HG02840 (cell line): ENCODE measurements around the gene GHRHR.

ENCODE experiments used
- ATAC-seq: cut with Tn5 transposase; IDR thresholded peaks from one replicate; pipeline ENCODE4 v1.9.1; 2021; ENCODE audit warnings: mild to moderate bottlenecking, moderate library complexity, moderate number of reproducible peaks; ENCODE audit not compliant: unreplicated experiment, low FRiP score

GHRHR gene

DNA sequence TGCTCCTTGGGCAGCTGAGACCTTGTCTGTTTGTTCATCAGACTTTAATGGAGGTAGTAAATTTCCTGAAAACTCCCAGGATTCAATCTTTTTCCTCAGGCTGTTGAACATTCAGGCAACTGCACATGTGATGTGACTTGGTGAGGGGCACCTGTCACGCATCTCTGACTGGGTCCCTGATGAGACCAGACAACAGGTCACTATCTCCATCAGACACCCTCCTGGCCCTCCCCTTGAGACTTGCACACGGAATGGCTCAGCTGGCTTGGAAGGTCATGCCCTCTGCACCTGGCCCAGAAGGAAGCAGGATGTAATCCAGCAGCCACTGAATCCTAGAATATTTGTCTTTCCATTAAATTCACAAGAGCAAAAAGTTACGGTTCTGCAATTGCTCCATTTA lies 36.2 kb upstream of the GHRHR start:
- no peak for ATAC-seq

DNA sequence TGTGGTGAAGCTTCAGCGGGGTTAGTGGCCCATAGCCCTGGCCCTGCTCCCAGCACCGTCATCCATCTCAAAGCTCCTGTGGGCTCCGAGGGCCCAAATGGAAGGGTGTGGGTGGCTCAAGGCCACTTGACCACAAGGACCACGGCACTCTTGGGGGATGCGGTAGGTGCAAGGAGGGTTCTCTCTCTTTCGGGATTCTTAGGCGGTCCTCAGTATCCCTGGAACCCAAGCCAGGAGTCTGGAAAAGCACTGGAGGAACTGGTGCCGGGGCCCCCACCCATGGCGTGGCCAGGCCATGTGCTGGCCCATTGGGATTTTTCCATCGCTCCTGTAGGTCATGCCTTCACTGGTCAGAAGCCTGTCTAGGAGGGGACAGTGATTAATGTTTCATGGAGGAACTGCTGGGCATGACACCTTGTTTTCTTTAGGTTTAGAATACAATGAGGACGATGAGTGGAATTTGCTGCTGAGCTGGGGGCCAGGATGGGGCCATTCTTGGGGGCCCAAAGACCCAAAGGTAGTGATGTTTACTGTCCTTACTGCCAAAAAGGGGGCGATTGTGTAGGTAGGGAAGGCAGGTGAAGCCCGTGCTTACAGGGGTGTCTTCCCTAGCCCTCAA lies 35.4 kb upstream of the GHRHR start:
- no peak for ATAC-seq

DNA sequence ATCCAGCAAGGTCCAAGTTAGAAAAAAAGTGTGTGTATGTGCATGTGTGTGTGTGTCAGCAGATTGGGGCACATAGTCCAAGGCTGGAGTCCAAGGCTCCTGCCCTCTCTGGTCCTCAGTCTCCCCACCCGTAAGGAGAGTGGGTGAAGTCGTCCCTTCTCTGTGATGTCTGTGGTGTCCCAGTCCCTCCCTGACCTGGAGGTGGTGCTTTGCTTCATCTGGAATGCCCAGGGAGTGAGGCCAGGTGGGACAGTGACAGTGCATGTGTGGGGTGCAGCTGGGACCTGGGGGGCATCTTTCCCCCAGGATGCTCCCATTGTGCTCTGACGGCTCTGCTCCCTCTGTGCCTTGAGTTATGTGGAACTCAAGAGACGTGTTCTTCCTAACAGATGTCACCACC lies 34.1 kb upstream of the GHRHR start:
- ATAC-seq = no peak

DNA sequence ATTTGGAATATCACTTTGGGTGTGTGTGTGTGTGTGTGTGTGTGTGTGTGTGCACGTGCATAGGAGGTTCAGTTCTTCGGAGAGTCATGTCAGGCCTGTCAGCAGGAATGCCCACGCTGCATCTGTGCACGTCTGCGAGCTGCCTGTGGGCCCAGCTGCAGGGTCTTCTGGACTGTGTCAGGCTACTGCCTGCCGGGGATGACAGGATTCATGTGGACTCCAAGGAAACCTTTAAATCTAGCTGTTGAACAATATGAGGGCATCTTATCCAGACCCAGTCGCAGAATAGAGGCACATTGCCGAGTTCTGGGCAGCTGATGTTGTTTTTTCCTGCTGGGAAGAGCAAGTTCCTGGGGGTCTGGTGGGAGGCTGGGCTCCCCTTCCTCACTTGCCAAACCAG lies 33.1 kb upstream of the GHRHR start:
- ATAC-seq = no peak

DNA sequence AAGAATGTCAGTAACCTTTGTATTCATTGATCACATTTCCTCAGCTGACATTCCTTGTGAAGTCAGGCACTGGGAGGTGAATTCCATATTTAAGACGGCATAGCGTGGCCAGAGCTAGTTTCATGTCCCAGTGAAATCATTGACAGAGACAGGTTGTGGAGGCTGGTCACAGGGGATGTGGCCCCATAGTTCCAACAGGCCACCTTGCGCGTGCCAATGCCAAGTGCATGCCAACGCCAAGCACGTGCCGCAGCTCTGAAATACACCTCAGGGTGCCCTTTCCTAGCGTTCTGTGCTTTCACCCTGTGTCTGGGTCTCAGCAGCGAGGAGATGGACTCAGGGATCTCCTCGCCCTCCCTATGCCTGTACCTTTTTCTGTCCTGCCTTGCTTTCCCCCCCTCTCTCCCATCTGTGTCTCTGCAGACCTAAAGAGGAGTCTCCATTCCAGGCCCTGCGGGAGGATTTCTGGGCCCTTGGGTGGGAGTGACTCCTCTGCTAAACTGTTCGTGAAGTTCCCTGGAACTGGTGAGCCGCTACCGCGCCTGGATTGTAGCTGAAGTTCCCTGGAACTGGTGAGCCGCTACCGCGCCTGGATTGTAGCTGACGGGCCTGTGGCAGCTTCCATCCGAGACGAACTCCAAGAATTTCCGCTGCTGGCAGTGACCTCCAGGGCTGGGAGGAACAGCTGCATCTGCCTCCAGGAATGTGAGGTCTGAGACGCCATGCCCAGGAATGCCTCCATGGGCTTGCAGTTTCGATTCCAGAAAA lies 32.4 kb upstream of the GHRHR start:
- no peak for ATAC-seq

DNA sequence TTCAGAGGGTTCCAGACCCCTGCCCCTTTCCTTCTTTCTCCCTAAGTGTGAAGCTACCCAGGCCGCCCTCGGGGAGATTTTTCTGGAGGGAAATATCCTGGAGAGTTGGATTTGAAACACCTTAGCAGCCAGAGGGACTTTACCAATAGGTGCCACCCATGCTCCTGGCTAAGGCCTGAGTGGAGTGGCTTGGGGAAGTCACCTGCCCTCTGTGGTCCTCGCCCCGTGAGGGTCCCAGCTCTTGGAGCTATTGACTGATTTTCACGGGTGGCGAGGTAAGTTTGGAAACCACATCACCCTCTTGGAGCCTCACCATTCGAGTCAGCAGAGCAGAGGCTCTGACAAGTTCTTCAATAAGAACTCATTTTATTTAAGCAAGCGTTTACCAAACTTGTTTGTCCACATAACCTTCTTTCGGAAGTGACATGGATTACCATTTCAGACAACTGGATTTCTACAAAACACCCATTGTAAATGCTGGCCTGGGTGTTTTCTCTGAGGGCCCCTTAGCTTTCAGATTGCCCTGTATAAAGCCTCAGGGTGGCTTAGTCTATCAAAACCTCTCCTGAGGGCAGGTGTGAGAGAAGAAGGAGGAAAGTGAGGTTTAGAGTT lies 31.7 kb upstream of the GHRHR start:
- no peak for ATAC-seq

DNA sequence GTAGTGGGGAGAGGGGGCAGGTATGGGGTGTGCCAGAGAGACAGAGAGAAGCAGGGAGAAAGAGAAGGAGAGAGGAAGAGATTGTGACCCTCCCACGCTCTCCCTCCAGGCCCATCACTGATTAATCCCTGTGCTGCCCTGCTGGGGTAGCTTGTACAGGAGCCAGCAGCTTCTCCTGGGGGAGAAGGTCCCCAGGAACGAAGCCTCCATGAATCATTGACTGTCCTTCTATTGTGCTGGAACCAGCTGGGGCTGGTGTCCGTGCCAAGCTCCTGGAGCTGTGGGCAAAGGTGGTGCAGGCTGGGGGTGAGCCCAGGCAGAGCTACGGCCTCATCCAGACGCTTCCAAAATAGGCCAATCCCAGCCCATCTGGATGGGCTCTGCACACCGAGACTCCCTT lies 31.2 kb upstream of the GHRHR start:
- ATAC-seq = no peak

DNA sequence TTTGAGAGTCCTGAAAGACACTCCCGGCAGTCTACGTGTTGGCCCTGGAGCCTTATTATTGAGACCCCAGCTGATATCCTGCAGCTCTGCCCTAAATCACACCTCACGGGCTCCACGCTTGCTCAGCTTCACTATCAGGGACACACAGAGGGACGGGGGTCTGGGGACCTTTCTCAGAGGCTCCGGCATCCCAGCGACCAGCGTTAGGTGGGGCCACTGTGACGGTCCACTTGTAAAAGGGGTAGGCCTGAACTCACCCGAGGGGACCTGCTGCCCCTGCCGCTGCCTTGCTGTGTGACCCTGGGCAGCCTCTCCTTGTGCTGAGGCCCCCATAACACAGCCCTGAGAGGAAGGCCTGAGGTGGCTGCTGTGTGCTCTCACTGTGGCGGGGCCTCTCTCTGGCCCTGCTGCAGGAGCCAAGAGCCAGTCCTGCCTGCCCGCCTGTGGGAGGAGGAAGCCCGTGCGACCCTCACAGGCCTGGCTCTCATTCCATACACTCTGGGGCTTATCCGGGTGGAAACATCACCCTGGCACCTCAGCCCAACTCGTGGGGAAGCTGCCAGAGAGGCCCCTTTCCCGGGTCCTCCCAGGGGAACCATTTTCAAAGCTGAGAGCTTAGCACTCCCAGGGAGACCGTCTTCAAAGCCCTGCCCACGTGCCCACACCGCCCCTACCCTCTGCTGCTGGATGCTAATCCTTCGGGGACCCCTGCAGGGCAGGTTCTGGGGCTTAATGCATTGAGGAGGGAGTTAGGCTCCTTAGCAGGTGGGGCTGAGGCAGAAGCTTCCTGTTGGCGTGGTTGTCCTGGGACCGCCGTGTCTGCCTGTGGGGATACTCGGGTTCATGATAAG lies 30.4 kb upstream of the GHRHR start:
- ATAC-seq = no peak

DNA sequence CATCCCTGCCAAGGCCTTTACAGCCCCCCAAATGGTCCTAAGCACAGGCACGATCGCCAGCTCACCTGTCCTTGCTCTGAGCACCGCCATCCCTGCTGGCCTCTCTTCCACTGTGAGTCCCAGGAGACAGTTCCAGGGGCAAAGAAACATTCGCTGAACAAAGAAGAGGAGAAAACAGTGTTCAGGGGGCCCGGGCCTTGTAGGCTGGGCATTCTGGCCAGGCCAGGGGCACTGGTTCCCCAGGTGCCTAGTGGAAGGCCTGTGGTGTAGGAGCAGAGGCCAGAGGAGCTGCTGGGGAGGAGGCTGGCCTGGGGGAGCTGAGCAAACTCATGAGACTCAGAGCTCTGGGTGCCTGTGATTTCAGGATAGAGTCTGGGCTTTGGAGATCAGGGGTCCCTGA lies 29.5 kb upstream of the GHRHR start:
- no peak for ATAC-seq

DNA sequence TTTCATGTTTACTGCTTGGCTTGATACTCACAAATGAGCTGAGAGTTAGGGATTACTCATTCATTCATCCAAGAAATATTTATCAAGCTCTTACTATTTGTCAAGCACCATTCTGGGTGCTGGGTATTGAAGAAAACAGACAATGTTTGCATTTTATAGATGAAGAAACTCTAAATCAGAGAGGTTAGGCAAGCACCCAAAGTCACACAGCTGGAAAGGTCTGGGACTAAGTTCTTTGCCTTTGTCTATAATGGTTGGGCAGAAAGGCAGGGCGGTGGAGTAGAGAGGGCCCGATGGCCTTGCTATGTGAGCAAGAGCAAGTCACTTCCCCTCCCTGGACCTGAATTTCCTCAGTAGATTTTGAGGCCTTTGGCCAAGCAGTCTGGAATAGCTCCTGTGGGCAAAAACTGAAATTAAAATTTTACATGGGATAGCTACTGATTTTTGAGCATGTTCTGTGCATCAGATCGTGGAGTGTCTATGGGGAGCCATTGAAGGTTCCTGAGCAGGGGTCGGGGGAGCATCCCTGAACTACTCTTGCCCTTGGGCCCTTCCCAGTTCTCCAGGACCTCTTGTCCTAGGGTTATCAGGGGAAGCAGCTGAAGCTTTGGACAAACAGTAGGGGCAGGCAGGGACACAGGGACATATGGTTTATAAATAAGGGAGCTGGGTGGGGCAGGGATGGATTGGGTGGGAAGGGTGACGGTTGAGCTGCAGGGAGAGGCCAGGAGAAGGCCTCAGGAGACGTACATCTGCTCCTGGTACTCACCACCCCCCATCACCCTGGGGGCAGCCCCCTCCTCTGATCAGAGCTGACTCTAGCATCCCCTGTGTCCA lies 28.8 kb upstream of the GHRHR start:
- no peak for ATAC-seq

DNA sequence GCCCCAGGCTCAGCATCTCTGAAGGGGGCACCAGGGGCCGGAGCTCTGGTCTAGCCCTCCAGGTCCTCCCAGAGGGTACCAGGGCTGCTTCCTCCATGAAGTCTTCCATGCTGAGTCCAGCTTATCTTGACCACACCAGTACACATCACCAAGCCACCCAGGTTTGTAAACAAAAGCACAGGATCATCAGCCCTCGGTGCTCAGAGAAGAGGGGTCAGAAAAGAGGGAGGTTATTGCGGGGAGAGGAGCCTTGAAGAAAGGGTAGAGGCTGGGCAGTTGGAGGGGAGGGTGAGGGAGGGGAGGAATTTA lies 28.2 kb upstream of the GHRHR start:
- ATAC-seq = no peak

DNA sequence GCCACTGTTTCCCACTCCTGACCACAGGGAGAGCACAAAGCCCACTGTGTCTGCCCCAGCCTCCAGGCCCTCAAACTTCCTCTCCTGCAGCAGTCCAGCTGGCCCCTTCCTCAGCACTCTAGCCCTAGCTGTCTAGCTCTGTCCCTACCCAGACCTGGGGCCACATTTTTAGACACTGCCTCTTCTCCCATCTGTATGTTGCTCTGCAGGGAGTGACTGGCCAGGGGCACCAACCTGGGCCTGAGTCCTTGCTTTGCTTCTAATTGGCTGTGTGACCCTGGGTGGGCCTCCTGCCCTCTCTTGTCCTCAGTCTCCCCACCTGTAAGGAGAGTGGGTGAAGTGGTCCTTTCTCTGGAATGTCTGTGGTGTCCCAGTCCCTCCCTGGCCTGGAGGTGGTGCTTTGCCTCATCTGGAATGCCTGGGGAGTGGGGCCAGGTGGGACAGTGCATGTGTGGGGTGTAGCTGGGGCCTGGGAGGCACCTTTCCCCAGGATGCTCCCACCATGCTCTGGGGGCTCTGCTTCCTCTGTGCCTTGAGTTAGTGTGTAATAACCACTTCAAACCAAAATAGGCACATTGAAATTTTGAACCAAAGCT lies 27.0 kb upstream of the GHRHR start:
- no peak for ATAC-seq

DNA sequence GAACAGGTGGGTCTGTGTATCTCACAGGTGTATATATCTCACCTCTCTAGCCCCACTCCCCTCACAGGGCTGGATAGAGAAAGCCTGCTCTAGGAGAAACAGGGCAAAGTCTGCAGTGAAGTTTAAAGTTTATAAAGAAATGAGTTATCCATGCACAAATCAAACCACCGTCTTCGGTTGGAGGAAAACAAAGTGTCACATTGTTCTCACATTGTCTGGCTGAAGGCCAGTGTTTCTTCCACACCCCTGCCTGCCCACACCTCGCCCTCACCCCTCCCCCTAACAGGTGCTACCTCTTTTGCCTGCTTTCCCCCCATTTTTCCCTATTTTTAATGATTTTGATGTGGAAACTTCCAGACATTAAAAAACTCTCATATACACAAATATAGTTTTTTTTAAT lies 26.3 kb upstream of the GHRHR start:
- ATAC-seq = no peak

DNA sequence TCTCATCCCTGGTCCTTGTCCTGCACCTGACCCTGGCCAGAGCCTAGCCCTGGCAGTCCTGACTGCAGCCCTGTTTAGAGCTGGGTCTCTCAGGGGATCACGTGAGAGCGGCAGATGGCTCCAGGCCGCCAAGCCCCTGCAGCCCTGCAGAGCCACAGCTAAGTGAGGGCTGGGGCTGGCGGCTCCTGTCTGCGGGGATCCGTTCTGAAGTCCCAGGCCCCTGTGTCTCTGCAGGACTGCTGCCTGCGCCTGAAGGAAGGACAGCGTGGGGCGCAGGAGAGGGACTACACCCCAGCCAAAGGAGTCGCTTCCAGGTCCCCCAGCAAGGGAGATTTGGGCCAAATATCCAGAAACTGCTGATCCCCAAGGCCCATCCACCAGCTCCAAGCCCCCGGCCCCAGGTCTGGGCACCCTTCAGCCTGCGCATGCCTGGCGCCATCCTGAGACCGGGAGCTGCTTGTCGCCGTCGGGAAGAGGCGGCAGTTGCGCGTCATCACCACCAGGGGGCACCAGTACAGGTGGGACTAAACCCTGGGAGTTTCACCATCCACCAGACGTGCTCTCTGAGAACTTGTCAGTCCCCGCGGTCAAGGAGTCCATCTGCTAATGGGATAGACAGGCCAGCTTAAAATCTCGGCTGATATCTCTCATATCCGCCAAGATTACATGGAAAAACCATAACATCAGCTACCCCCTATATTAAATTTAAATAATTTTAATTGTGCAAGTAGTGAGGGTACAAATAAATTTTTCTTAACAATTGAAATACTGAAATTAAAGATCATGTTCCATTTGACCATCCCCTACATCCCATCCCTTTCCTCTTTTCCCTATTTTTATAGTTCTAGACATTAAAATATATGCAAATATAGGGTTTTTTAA lies 25.1 kb upstream of the GHRHR start:
- peak; percentile 86 for ATAC-seq

DNA sequence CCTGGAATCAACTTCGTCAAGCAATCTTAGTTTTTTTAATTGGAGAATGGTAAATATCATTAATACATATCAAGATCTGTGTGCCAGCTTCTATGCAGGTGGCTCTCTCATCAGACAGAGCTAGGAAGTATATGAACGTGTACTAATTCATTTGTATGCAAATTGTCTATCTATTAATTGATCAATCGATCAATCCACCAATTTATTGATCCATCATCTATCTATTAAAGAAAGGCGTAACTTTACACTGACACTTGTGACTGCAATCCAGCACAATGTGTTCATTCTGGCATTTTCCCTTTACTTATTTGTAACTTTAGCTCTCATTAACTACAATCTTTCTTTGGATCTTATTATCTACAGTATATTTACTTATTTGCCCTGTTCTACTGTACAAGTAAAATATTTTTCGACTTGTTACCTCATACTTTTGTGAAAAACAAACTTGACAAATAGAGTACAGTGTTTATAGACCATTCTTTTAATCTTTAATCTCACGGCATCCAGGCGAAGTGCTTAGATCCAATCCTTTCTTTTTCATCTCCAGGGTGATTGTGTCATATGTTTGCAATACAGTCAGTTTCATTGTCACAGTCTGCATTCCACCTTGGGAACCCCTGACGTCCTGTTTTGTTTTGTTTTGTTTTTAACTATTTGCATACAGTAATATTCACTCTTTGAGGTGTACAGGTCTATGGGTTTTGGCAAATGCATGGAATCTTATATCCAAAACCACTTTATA lies 22.0 kb upstream of the GHRHR start:
- no peak for ATAC-seq

DNA sequence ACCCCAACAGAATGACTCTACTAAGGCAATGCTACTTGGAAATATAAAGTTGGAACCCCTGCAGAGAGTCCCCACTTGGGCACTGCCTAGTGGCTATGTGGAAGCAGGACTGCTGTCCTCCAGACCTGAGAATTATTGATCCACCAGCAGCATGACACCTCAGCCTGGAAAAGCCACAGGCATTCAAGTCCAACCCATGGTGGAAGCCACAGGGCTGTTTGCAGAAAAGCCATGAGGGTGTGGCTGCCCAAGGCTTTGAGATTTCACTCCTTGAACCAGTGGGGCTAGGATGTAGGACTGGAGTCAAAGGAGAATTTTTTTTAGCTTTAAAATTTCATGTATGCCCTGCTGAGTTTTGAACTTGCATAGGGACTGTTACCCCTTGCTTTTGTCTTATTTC lies 13.6 kb upstream of the GHRHR start:
- no peak for ATAC-seq

DNA sequence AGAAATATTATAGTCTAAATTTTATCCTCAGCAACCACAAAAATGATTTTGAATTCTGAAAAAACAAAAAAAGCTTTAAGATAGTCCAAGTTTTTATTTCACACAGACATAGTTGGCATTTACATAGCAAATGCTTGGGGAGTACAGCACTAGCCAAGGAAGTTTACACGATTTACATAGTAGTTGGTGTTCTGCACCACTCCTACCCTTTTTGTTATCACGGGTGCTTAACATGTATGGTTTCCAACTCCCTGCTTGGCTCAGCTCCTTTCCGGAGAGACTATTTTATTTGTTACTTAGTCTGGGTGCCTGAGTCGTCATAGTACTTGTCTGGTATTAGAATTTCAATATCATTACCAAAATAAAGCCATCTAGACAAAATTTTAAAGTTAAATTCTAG lies 8.8 kb upstream of the GHRHR start:
- no peak for ATAC-seq

DNA sequence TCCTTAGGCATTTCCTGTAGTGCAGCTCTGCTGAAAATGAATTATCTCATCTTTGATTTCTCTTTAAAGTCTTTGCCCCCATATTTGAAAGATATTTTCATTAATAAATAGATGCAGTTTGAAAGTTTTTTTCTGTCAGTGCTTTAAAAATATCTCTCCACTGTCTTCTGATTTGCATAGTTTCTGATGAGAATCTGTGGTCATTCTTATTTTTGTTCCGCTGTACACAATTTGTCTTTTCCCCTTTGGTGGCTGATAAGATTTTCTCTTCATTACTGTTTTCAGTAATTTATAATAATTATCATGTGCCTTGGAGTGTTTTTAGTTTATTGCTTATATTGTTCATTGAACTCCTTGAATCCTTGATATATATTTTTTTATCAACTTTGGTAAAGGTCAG lies 7.0 kb upstream of the GHRHR start:
- ATAC-seq = no peak
